Thyroid gland (tissue), 4 donors: ENCODE results near the gene S100A12.

ENCODE experiments used
- POLR2A ChIP-seq, 2 donors: fragments of 450-650 bp; IDR thresholded peaks; one replicate each; pipeline ENCODE4 v1.6.1; 2017; ENCODE audit warnings: antibody characterized with exemption in 2 of 2, mild to moderate bottlenecking in 2 of 2, moderate library complexity in 1 of 2
- TF ChIP-seq, protein P1 (sequence below), 6 experiments: fragments of 200-600 bp in 3 of 6; fragments of 450-650 bp in 3 of 6; sonication (generic) in 3 of 6; IDR thresholded peaks; one replicate each; pipeline ENCODE4 v1.5.1; 2016 to 2019; ENCODE audit warnings: antibody characterized with exemption in 6 of 6, mild to moderate bottlenecking in 2 of 6, inconsistent platforms in 1 of 6, moderate library complexity in 1 of 6

DNA sequence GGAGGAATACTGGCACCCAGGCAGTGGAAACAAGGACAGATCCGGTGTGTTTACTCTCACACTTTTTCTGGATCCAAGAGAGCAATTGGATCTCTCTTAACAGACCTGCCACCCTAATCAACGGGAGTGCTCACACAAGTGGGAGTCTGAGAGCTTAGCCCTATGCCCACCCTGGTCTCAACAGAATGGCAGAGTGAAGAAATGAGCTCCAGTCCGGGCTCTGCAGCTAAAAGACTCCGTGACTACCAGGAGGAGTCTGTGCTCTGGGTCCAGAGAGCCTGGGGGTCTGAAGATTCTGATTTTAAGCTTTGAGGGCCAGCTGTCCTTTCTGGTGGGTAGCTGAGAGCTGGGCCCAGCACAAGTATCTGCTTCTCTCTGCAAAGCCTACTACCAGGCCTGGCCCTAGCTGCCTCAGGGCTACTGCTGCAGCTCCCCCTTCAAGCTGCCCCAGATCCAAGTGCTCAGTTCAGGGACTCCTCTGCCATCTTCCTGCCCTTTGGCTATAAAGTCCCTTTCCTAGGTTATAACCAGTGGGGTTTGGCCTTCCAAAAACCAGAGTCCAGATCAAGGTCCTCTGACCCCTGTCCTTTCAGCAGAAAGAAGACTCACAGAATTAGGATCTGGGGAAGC is 13.8 kb downstream of the S100A12 start:
- TF ChIP-seq, protein P1, sequence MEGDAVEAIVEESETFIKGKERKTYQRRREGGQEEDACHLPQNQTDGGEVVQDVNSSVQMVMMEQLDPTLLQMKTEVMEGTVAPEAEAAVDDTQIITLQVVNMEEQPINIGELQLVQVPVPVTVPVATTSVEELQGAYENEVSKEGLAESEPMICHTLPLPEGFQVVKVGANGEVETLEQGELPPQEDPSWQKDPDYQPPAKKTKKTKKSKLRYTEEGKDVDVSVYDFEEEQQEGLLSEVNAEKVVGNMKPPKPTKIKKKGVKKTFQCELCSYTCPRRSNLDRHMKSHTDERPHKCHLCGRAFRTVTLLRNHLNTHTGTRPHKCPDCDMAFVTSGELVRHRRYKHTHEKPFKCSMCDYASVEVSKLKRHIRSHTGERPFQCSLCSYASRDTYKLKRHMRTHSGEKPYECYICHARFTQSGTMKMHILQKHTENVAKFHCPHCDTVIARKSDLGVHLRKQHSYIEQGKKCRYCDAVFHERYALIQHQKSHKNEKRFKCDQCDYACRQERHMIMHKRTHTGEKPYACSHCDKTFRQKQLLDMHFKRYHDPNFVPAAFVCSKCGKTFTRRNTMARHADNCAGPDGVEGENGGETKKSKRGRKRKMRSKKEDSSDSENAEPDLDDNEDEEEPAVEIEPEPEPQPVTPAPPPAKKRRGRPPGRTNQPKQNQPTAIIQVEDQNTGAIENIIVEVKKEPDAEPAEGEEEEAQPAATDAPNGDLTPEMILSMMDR (IDR thresholded peaks at IDR 0.05) = no peak
- no peak for TF ChIP-seq POLR2A (IDR thresholded peaks at IDR 0.05)
